Stimulated activated effector memory CD8-positive, alpha-beta T cell treated with anti-CD3 and anti-CD28 coated beads, Interleukin-12 subunit alpha, Interleukin-12 subunit beta, amount 100 ng/mL, for 72 hours (primary cell): ENCODE data around the gene RXRA.

Experiments used
- ATAC-seq: fragments of 150-1000 bp; cut with Tn5 transposase; 2 replicates; pipeline ENCODE4 v1.10.0; 2021
- DNase-seq, 2 donors: peaks; one replicate each; pipeline ENCODE4 v3.0.0; 2021 to 2022; ENCODE audit warnings: low spot score in 2 of 2
- H3K27ac Mint-ChIP-seq: one replicate; pipeline ENCODE4 v1.8.0; 2022; ENCODE audit warnings: mild to moderate bottlenecking, mixed read lengths
- H3K36me3 Mint-ChIP-seq: one replicate; pipeline ENCODE4 v1.8.0; 2022; ENCODE audit warnings: mild to moderate bottlenecking, mixed read lengths
- H3K4me1 Mint-ChIP-seq: one replicate; pipeline ENCODE4 v1.8.0; 2022; ENCODE audit warnings: mixed read lengths
- H3K4me3 Mint-ChIP-seq: one replicate; pipeline ENCODE4 v1.8.0; 2022; ENCODE audit warnings: mild to moderate bottlenecking, mixed read lengths
- H3K9me3 Mint-ChIP-seq: one replicate; pipeline ENCODE4 v1.8.0; 2022; ENCODE audit warnings: mixed read lengths

RXRA gene

DNA sequence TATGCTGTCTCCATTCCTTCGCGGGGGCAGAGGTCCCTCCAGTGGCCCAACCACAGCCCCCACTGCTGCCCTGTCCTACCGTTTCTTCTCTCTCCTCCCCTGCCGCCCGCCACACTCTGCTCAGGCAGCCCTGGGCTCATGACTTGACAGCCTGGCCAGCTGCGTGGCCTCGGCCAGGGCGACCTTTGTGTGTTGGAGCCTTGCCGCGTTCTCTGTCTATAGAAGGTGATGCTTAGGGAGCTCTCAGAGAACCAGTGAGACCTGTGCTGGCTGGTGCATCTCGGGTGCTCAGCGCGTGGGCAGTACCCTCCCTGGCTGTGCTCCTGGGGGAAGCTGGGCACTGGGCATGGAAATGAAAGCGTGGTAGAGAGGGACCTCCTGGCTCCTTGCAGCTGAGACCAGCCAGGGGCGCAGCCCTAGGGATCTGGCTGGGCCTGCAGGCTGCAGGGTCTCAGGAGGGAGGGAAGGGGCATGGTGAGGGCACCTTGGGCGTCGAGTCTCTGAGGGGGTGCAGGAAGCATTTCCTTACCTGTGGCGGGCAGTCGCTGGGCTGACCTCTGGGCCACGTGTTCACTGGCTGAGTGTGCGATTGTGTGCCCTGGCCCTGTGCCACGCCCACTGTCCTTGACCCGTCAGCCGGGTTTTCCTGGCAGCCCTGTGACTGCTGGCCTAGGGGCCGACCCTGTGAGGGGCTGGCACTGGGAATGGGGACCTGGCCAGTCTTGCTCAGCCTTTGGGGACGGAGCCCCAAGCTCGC lies 50.3 kb downstream of the RXRA start:
- Mint-ChIP-seq H3K4me1 (peaks cover 37% of the 10 kb centered on the region), H3K9me3 (no peaks in the 10 kb centered on the region), H3K36me3 (peaks cover 5% of the 10 kb centered on the region), H3K27ac (peak overlapping the region; percentile 24), H3K4me3 (no peak overlapping the region)
- ATAC-seq (no peak), DNase-seq (no peak)

- H3K36me3 Mint-ChIP-seq = peaks cover 5% of the 10 kb centered on the region
- H3K27ac Mint-ChIP-seq = no peak overlapping the region
- no peak overlapping the region for H3K4me3 Mint-ChIP-seq
- DNase-seq (no peak), ATAC-seq (no peak)
- no peaks in the 10 kb centered on the region for H3K9me3 Mint-ChIP-seq
- H3K4me1 Mint-ChIP-seq = peaks cover 42% of the 10 kb centered on the region
Measured at GRCh38 chr9:134377143-134377484, 50.9 kb downstream of the RXRA start.

- H3K27ac Mint-ChIP-seq = no peak overlapping the region
- no peak overlapping the region for H3K4me3 Mint-ChIP-seq
- H3K4me1 Mint-ChIP-seq = peaks cover 42% of the 10 kb centered on the region
- peaks cover 5% of the 10 kb centered on the region for H3K36me3 Mint-ChIP-seq
- ATAC-seq (no peak), DNase-seq (no peak)
- no peaks in the 10 kb centered on the region for H3K9me3 Mint-ChIP-seq
Measured at GRCh38 chr9:134377976-134378375, 51.7 kb downstream of the RXRA start.

GRCh38 chr9:134378901-134379338 lies 52.7 kb downstream of the RXRA start:
- H3K4me3 Mint-ChIP-seq = no peak overlapping the region
- no peak for ATAC-seq
- H3K27ac Mint-ChIP-seq = no peak overlapping the region
- H3K36me3 Mint-ChIP-seq = peaks cover 5% of the 10 kb centered on the region
- H3K4me1 Mint-ChIP-seq = peaks cover 46% of the 10 kb centered on the region
- H3K9me3 Mint-ChIP-seq = no peaks in the 10 kb centered on the region
- no peak for DNase-seq

GRCh38 chr9:134379831-134380365 lies 53.6 kb downstream of the RXRA start:
- H3K4me1 Mint-ChIP-seq = peaks cover 49% of the 10 kb centered on the region
- no peak overlapping the region for H3K4me3 Mint-ChIP-seq
- DNase-seq (no peak), ATAC-seq (no peak)
- no peak overlapping the region for H3K27ac Mint-ChIP-seq
- no peaks in the 10 kb centered on the region for H3K9me3 Mint-ChIP-seq
- H3K36me3 Mint-ChIP-seq = peaks cover 5% of the 10 kb centered on the region

GRCh38 chr9:134380542-134381271 lies 54.5 kb downstream of the RXRA start:
- peaks cover 44% of the 10 kb centered on the region for H3K4me1 Mint-ChIP-seq
- peaks cover 5% of the 10 kb centered on the region for H3K36me3 Mint-ChIP-seq
- peak overlapping the region; percentile 74 for H3K4me3 Mint-ChIP-seq
- DNase-seq (no peak), ATAC-seq (no peak)
- peak overlapping the region; percentile 48 for H3K27ac Mint-ChIP-seq
- no peaks in the 10 kb centered on the region for H3K9me3 Mint-ChIP-seq

DNA sequence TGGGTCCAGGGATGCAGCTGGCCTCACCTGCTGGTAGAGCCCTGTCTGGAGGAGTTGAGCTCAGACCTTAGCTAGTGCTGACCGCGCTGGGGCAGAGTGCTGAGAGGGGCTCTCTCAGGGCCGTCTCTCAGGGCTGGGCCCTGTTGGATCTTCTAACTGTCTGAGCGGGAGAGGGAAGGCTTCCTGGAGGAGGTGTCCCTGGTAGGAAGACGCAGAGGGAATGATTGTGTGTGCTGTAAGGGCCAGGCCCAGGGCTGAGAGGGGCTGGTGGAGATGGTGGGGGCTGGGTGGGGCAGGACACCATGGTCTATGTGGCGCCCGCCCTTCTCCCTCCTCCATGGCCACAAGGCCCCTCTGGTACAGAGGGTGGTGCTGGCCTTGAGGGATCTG lies 55.0 kb downstream of the RXRA start:
- ATAC-seq (no peak), DNase-seq (no peak)
- Mint-ChIP-seq H3K9me3 (no peaks in the 10 kb centered on the region), H3K27ac (peak overlapping the region; percentile 92), H3K4me1 (peaks cover 42% of the 10 kb centered on the region), H3K36me3 (peaks cover 5% of the 10 kb centered on the region), H3K4me3 (peak overlapping the region; percentile 74)

GRCh38 chr9:134381671-134382516 lies 55.6 kb downstream of the RXRA start:
- Mint-ChIP-seq H3K36me3 (peaks cover 5% of the 10 kb centered on the region), H3K4me1 (peaks cover 37% of the 10 kb centered on the region), H3K4me3 (peak overlapping the region; percentile 74), H3K27ac (peak overlapping the region; percentile 92), H3K9me3 (no peaks in the 10 kb centered on the region)
- DNase-seq = peak; percentile 43 to 72
- ATAC-seq = peak; percentile 73

GRCh38 chr9:134382733-134383132 lies 56.5 kb downstream of the RXRA start:
- no peak for ATAC-seq
- DNase-seq = no peak
- peaks cover 41% of the 10 kb centered on the region for H3K4me1 Mint-ChIP-seq
- peak overlapping the region; percentile 74 for H3K4me3 Mint-ChIP-seq
- peak overlapping the region; percentile 92 for H3K27ac Mint-ChIP-seq
- H3K9me3 Mint-ChIP-seq = no peaks in the 10 kb centered on the region
- peaks cover 5% of the 10 kb centered on the region for H3K36me3 Mint-ChIP-seq

- Mint-ChIP-seq H3K4me3 (peak overlapping the region; percentile 74), H3K9me3 (no peaks in the 10 kb centered on the region), H3K4me1 (peaks cover 45% of the 10 kb centered on the region), H3K36me3 (peaks cover 5% of the 10 kb centered on the region), H3K27ac (peak overlapping the region; percentile 59)
- ATAC-seq (no peak), DNase-seq (no peak)
Measured at GRCh38 chr9:134383148-134383547, 56.9 kb downstream of the RXRA start.

DNA sequence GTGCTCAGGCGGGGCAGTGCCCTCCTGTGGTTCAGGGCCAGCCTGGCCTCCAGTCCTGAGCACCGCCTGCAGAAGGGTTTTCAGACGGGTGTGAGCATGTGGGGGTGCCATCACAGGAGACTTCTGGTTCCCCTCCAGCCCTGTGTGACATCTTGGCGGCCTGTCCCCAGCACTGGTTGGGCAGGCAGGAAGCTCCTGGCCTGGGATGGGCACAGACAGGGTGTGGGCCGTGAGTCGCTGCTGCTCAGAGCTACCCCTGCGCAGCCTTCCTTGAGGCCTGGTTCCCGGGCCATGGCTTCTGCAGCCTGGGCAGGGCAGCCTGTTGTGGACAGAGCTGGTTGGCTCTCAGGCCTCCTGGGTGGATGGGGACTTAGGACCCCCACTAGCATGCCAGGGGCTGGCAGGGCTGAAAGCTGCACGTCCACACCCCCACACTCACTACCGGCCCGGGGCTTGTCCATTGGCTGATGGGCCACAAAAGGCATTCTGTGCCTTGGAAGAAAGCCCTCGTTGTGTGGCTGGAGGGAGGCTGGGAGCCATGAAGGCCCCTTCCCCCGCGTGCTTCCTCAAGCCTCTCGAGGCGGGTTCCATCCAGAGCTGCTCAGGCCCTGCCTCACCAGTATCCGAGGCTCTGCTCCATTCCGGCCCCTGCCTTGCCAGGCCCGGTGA lies 58.7 kb downstream of the RXRA start:
- Mint-ChIP-seq H3K4me1 (peaks cover 59% of the 10 kb centered on the region), H3K27ac (peak overlapping the region; percentile 59), H3K9me3 (no peaks in the 10 kb centered on the region), H3K36me3 (peaks cover 5% of the 10 kb centered on the region), H3K4me3 (no peak overlapping the region)
- ATAC-seq = no peak
- DNase-seq = no peak

- Mint-ChIP-seq H3K36me3 (peaks cover 13% of the 10 kb centered on the region), H3K4me3 (no peak overlapping the region), H3K9me3 (no peaks in the 10 kb centered on the region), H3K27ac (no peak overlapping the region), H3K4me1 (peaks cover 69% of the 10 kb centered on the region)
- no peak for DNase-seq
- no peak for ATAC-seq
Measured at GRCh38 chr9:134385915-134386314, 59.7 kb downstream of the RXRA start.

GRCh38 chr9:134386951-134387831 lies 60.9 kb downstream of the RXRA start:
- H3K9me3 Mint-ChIP-seq = no peaks in the 10 kb centered on the region
- H3K4me3 Mint-ChIP-seq = no peak overlapping the region
- H3K4me1 Mint-ChIP-seq = peaks cover 66% of the 10 kb centered on the region
- peaks cover 20% of the 10 kb centered on the region for H3K36me3 Mint-ChIP-seq
- no peak overlapping the region for H3K27ac Mint-ChIP-seq
- ATAC-seq (no peak), DNase-seq (no peak)

DNA sequence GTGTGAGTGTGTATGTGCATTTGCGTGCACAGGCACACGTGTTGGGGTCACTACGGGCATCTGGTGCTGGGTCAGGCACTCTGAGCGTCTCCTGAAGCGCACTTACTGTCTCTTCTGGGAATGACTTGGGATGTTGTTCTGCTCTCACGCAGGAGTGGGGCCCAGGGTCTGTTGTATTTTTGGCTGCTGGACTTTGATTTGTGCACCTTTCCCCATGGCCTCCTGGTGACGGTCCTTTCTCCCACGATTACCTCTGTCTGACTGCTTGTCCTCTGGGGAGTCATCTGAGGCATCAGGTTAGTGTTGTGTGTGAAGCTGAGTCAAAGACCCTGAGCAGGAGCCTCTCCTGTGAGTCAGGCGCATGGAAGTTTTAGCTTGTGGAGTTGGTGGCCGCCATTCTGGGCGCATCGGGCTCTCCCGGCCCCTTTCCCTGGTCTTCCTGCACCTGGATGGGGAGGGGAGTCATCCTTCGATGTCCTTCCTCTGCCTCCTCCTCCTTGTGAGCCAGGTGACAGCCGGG lies 62.1 kb downstream of the RXRA start:
- Mint-ChIP-seq H3K27ac (peak overlapping the region; percentile 42), H3K9me3 (no peaks in the 10 kb centered on the region), H3K36me3 (peaks cover 30% of the 10 kb centered on the region), H3K4me1 (peaks cover 65% of the 10 kb centered on the region), H3K4me3 (peak overlapping the region; percentile 50)
- ATAC-seq (no peak), DNase-seq (no peak)
